Measurements from ENCODE around the gene FAM3A.
"Not testable (repeated sequence)": the region's sequence is repeated elsewhere in the genome, so short reads cannot be mapped to it uniquely, and the experiment has no call there.

FAM3A gene, protein sequence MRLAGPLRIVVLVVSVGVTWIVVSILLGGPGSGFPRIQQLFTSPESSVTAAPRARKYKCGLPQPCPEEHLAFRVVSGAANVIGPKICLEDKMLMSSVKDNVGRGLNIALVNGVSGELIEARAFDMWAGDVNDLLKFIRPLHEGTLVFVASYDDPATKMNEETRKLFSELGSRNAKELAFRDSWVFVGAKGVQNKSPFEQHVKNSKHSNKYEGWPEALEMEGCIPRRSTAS

DNA sequence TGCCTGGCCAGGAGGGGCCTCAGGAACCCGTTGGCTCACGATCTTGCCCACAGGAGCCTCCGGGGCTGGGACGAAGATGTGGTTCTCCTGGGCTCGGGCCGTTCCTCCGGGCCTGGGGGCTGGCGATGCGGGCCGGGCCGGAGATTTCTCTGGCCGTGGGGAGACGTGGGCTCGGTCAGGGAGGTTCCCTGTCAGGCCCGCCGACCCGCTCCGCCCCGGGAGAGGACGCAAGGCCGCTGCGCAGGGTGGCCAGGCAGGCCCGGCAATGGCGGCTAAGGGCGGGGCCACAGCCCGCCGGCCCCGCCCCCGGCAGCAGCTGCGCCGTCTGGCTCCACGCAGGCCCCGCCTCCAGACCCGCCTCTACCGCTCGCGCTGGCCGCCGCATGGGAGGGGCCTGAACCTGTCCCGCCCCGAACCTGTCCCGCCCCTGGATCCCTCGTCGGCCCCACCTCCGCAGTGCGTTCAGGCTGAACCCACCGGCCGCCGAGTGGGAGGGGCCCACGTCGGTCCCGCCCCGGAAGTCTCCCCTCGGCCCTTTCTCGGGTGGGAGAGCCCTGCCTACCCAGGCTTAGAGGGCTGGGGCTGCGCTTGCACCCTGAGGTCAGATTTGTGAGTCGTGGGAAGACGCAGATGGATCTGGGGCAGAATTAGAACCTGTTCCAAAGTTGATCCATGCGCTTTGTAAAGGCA is at the start of gene FAM3A:
Gene FAM3A (minus strand): TSS at position 267 of the 690 bp plus-strand sequence. CDS start 460 bp downstream, outside the sequence.
- DNase-seq (ENCODE audit: low read depth, low spot score), result peak; percentile 45

DNA sequence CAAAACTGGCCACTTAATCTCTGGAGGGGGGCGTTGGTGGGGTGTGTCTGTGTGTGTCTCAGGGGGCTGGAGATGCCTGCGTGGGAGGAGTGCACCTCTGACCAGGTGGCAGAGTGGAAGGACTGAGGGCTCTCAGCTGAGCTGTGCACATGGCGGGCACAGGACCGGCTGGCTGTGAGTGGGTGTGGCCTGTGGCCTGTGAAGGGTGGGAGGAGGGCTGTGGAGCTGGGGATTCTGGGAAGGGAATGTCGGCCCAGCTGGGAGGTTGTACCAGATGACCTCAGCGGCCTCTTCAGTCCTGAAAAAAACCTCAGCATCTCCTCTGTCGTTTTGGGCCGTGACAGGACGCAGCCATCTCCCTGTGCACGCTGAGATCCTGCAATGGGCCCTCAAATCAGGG is 46.3 kb upstream of the FAM3A start:
- not testable (repeated sequence) for DNase-seq (ENCODE audit: low read depth, low spot score)

DNA sequence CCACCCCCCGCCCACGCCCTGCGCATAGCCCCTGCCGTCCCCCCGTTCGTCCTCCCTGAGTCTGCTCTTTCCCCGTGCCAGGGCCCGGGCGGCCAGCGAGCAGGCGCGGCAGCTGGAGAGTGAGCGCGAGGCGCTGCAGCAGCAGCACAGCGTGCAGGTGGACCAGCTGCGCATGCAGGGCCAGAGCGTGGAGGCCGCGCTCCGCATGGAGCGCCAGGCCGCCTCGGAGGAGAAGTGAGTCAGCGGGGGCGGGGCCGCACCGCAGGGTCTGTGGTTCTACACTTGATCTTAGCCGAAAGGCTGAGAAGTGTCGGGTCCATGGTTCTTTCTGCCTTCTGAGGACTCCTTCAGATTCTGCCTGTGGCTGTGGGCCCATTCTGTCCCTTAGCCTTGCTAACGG is 44.3 kb upstream of the FAM3A start:
- DNase-seq (ENCODE audit: low read depth, low spot score), result not testable (repeated sequence)

DNA sequence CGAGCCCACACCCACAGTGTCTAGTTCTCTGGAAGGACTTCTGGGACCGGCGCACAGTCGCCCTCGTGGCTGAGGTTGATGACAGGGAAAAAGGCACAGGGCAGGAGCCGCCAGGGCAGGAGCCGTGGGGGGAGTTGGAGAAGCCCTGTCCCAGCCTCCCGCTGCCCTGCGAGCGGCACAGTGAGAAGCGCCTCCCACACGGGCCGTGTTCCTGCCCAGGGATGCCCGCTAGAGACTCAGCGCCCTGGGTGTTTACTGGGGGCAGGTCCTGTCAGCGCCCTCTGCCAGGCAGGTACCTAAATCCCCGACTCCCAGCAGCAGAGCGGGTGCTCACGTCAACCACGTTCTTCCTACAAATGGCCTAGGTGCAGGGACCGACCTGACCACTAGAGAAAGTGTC is 42.9 kb upstream of the FAM3A start:
- DNase-seq (ENCODE audit: low read depth, low spot score), result not testable (repeated sequence)

DNA sequence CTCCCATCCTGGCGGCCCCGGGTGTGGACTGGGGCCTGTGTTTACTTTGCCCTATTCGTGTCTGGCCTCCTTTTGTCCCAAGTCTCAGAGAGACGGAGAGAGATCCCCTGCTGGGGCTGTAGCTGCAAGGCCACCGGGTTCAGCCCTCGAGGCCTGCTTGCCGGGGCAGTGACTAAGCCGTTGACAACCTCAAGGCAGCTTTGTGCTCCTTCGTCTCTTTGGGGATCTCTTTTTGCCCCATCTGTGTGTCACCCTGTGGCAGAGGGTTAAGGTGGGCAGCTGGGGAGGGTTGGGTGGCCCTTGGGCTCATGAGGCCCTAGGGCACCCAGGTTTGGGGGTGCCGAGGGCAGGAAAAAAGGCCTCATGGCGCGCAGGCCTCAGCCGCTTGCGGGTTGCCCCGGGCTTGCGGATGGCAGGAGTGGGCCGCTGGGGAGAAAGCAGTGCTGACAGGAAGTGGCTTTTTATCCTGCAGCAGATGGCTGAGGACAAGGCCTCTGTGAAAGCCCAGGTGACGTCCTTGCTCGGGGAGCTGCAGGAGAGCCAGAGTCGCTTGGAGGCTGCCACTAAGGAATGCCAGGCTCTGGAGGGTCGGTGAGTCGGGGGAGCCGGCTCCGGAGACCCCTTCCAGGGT is 42.1 kb upstream of the FAM3A start:
- DNase-seq (ENCODE audit: low read depth, low spot score), result not testable (repeated sequence)

DNA sequence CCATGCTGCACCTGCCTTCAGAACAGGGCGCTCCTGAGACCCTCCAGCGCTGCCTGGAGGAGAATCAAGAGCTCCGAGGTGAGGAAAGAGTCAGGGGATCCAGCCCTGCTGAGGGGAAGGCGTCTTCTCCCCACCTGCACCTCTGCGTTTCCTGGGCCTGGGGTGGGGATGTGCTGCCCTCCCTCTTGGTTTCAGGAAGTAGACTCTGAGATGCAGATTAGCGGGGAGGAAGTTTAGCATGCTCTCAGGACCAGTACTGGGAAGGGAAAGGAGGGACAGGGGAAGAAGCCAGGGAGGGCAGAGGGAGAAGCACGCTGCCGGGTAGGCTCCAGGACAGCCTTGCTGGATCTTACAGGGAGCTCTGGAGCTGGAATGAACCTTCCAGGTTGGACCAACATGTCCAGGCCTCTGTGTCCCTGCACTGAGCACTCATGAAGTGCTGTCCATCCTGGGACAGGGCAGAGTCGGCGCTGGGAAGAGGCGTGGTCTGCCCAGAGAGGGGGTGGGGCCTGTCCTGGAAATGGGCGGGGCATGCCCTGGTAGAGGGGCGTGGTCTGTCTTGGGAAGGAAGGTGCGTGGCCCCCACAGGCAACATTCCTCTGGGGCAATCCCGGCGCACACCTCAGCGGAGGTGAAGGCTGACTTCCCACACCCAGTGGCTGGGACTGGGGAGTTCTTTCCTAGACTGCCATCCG is 36.2 kb upstream of the FAM3A start:
- not testable (repeated sequence) for DNase-seq (ENCODE audit: low read depth, low spot score)

DNA sequence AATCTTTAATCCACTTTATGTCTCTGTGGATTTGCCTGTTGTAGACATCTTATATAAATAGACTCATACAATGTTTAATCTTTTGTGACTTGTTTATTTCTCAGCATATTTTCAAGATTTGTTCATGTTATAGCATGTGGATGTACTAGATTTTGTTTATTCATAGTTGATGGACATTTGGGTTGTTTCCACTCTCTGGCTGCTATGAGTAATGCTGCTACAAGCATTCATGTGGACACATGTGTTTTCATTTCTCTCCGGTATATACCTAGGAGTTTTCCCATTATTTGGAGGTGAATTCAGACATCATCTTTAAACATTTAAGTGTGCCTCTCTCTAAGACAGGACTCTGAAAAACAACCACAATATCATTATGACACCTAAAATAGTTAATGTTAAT is 33.7 kb upstream of the FAM3A start:
- no peak for DNase-seq (ENCODE audit: low read depth, low spot score)

DNA sequence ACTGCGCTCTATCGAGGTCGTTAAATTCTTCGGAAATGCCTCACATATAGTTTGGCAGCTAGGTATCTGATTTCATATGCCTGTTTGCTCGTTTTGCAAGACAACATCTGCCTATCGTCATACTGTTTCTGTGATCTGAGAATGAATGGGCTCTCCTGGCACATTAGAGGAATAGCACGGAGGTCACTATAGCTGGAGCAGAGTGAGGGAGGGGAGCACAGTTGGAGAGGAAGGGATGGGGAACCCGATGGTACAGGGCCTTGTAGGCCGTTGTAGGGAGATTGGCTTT is 31.9 kb upstream of the FAM3A start:
- DNase-seq (ENCODE audit: low read depth, low spot score), result no peak

DNA sequence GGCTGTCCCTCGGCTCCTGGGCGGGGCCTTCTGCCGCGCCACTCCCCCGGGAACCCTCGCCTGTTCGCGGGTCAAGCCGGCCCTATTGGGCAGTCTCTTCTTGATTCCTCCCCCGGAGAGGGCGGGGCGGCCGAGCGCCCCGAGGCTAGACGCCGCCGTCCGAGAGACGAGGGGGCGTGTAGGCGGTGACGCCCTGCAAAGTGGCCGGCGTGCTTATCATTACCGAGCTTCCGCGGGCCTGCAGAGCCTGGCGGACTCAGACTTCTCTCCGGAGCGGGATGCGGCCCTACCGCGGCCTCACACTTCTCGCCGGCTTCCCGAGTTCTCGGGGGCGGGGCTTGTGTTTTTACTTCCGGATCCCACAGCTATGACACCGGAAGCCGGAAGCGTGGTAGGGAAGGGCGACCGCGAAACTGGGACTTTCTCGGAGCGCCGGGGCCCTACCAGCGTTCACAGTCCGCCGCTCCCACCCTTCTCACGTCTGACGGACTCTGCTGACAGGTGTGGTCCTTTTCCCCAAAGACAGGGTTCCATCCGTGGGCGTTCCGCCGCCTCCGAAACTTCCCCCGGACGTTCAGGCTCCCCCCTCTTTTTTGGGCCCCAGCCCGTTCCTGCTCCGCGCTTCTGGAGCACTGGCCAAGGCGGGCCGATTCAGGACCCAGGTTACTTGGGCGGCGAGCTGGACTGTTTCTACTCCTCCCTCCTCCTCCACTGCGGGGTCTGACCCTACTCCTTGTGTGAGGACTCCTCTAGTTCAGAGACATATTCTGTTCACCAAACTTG is 31.4 kb upstream of the FAM3A start, which contains the start of gene IKBKG:
Gene IKBKG (plus strand): TSS at position 376 of the 783 bp plus-strand sequence. CDS start 4,383 bp downstream, outside the sequence.
- DNase-seq (ENCODE audit: low read depth, low spot score), result peak; percentile 75

DNA sequence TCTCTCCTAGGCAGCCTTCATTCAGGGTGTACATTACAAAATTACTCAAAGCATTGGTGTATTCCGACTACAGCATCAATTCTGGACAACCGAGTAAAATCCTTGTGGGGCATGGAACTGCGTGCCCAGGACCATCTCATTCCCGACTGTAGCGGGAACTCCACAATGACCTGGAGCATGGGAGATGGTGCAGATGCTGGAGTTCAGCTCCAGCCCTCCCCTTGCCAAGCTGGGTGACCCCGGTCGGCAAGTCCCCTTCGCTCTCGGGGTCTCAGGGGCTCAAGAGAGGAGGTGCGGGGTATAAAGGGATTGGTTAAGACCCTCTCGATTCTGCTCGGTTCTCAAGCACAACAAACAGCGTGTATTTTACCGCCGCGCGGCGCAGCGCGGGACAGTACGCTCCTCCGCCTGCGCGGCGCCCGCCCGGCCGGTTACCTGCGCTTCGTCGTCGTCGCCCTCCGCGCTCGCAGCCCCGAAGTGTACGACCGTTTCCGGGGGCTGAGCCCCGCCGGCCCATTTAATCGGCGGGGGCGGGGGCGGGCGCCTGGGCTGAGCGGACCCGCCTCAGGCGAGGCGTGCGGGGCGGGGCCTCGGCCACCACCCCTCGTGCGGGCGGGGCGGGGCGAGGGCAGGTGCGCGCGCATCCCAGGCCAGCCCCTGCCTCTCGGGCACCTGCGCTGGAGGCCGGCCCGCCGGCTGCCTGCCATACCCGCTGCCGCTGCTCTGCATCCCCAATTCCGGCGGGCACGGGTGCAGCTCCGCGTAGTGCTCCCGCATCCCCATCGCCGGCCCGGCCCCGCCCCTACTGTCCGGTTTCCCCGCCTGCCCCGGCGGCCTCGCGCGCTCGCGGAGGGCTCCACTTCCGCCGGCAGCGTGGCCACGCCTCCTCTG is 30.6 kb upstream of the FAM3A start, which contains the start of gene G6PD:
Gene G6PD (minus strand): TSS at position 493 of the 891 bp plus-strand sequence. CDS start 691 bp downstream, outside the sequence.
- no peak for DNase-seq (ENCODE audit: low read depth, low spot score)

DNA sequence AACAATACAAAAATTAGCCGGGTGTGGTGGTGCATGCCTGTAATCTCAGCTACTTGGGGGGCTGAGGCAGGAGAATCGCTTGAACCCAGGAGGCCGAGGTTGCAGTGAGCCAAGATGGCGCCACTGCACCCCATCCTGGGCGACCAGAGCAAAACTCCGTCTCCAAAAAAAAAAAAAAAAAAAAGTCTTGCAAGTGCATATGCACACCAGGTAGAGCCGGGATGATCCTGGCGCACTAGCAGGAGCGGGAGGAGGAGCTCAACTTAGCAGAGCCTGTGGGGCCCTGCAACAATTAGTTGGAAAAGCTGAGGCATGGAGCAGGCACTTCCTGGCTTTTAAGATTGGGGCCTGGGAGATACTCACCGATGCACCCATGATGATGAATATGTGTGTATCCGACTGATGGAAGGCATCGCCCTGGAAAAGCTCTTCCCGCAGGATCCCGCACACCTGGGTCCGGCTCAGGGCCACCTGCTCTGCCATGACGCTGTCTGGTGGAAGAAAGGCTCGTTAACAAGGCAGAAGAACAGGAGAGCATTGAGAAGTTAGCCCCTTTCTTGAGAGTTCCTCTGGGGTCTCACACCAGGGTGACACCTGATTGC is 29.7 kb upstream of the FAM3A start:
- no peak for DNase-seq (ENCODE audit: low read depth, low spot score)

DNA sequence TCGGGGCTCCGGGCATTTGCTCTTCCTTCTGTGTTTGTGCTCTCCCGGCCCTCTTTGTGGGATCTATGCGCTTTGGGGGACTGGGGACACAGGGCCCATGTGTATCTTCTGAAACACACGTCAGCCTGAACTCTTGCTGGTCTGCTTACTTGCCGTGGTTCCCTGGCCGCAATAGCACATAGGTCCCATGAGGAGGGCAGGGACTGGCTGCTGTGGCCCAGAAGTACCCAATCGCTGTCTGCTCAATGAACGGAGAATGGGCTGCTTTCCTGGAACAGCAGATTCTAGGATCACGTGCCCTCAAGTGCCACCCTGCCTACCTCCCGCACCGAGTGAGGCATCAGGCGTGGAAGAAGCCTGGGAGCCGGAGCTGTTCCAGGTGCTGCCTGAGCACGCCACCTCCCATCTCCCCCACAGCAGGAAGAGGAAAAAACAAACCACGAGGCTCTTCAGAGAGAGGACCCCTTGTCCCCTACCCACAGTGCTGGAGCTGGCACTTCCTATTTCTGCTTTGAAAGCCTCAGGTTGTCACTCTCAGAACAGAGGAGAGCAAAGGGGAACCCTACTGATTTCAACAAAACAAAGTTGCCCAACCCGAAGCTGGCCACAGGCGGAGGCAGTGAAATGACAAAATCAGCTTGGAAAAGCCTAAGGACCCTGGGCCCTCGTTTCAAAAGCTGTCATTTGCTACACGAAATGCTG is 26.8 kb upstream of the FAM3A start:
- DNase-seq (ENCODE audit: low read depth, low spot score), result no peak

DNA sequence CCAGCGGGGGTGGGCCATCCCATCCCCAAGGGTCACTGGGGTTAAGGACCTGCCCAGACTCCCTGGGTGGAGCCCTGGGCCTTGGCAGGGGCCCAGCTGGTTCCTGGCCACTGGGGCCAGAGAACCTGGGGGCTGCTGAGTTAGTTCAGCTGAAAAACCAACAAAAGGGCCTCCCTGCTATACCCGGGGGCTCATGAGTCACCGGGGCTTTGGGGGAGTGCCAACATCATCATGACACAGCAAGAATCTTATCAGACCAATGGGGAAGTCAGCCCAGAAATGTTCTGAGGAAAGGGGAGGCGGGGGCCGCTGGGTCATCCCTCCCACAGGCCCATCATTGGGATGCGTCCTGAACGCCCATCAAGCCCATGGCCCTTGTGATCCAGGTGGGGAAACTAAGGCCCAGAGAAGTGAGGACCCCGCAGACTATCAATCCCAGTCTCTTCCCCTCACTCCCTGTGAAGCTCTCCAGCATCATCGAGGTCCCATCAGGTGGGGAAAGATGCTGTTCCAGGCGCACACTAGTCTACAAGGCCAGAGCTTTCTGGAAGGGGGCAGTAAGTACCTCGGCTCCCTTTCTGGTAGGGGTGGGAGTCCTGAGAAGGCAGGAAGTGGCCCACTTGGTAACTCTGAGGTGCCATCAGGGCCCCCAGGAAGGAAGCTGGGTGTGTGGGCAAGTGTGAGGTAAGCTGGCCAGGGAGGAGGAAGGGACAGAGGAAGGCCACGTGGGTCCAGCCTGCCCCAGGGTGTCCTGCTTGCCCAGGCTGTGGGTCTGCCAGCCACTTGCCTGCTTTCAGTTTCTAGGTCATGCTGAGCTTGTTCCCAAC is 26.1 kb upstream of the FAM3A start:
- peak; percentile 80 for DNase-seq (ENCODE audit: low read depth, low spot score)

DNA sequence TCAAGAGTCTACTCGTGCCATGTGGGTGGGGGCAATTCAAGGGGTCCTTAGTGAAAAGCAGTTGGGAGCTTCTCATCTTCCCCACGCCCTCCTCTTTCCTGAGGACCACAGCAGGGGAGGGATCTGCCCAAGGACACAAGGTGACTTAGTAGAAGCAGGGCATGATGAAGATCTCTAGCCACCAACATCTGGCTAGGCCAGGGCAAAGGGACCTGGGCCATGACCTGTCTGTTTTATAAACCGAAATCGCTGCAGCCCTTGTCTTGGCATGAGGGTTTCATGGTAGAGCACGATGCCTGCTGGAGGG is 25.5 kb upstream of the FAM3A start:
- DNase-seq (ENCODE audit: low read depth, low spot score), result no peak

DNA sequence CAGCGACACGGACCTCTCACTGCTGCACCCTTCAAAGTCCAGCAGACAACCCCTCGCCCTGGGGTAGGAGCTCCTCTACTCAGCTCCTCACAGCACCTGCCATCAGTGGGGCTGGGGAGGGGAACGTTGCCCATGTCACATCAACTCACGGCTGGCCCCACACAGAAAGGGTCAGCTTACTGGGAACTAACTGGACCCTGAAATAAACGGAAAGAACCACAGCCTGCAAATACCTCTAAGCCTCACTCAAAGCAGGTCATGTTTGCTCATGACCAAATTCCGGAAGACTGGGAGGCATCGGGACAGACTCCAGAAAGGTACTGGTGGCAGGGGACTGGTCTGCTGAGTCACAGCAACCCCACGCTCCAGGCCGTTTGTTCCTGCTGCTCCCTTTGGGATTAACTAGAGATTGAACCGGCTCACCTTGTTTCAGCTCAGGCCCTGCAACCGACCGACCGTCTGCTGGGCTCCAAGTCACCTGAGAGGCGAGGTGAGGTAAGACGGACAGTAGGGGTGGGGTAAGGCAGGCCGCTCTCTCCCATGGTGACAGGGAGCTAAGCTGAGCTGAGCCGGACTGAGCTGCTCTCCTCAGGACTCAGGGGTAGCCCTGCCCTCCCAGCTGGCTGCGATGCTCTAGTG is 25.0 kb upstream of the FAM3A start:
- DNase-seq (ENCODE audit: low read depth, low spot score), result no peak

DNA sequence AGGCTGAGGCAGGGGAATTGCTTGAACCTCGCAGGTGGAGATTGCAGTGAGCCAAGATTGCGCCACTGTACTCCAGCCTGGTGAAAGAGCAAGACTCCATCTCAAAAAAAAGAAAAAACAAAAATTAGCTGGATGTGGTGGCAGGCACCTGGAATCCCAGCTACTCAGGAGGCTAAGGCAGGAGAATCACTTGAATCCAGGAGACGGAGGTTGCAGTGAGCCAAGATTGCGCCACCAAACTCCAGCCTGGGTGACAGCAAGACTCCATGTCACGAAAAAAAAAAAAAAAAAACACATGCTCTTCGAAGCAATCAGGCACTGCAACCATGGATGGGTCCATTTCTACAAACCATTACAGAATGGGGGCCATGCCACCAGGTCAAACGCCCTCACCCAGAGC is 24.3 kb upstream of the FAM3A start:
- not testable (repeated sequence) for DNase-seq (ENCODE audit: low read depth, low spot score)

DNA sequence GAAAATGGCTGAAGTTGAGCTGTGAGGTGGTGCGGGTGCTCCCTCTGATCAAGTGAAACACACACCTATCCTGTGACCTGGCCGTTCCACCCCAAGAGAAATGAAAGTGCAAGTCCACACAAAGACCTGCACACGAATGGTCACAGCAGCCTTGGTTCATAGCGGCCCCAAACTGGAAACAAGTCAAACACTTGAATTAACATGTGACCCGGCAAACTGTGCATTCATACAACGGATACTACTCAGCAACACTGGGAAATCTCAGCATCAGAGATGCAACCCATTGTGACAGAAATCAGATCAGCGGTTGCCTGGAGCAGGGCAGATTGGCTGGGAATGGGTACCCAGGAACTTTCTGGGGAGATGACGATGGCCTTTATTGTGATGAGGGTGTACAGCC is 23.0 kb upstream of the FAM3A start:
- no peak for DNase-seq (ENCODE audit: low read depth, low spot score)

DNA sequence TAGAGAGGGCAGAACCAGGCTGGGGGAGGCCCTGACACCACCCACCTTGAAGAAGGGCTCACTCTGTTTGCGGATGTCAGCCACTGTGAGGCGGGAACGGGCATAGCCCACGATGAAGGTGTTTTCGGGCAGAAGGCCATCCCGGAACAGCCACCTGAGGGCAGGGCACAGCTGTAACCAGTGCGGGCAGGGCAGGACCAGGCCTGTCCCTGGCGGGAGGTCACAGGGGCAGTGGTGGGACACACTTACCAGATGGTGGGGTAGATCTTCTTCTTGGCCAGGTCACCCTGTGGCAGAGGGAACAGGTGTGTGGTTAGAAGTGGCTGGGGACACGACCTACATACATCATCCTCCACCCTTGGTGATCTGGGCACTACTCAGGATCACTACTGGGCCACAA is 19.9 kb upstream of the FAM3A start:
- no peak for DNase-seq (ENCODE audit: low read depth, low spot score)

All from brain pericyte (primary cell).